Measurements from ENCODE around the gene LTC4S. TPM values are rescaled to one million over a fixed set of nuclear protein-coding genes. Genes with fewer than 3 reads are reported as not detected.

LTC4S gene
- total and polyA plus RNA-seq, 2 experiments from 2014 or later = 5.8 to 10.1 TPM

- TF ChIP-seq ZNF462 (CRISPR knock-in tag; IDR thresholded peaks at IDR 0.05) = no peak
- no peak for TF ChIP-seq JUNB (IDR thresholded peaks at IDR 0.05; ENCODE audit: unreplicated experiment)
- no peak for TF ChIP-seq EZH2phosphoT487 (IDR thresholded peaks at IDR 0.05; ENCODE audit: unreplicated experiment)
- no peak for TF ChIP-seq STAT1 (IDR thresholded peaks at IDR 0.05; ENCODE audit: unreplicated experiment)
- TF ChIP-seq NANOG (IDR thresholded peaks at IDR 0.05; ENCODE audit: borderline replicate concordance) = no peak
- TF ChIP-seq CTCF (conservative IDR thresholded peaks at IDR 0.05; ENCODE audit: low read depth in 2 of 2) = no peak
- TF ChIP-seq POLR2AphosphoS5 (IDR thresholded peaks at IDR 0.05; ENCODE audit: low read depth) = no peak
- TF ChIP-seq ZNF114 (CRISPR knock-in tag; IDR thresholded peaks at IDR 0.05) = no peak
- TF ChIP-seq EZH2 (IDR thresholded peaks at IDR 0.05; ENCODE audit: low read depth, unreplicated experiment) = no peak
- no peak for TF ChIP-seq ETS1 (IDR thresholded peaks at IDR 0.05)
- TF ChIP-seq ZNF331 (CRISPR knock-in tag; IDR thresholded peaks at IDR 0.05; ENCODE audit: low read depth) = no peak
Observed at GRCh38 chr5:179767496-179768100, 26.2 kb upstream of the LTC4S start (continued).
